H1 (cell line): ENCODE data around the gene ABLIM1.

Experiments
- ASH2L ChIP-seq: fragments of 200-600, 300-600 bp; sonication (generic); IDR thresholded peaks from one replicate; pipeline ENCODE4 v1.7.1; 2017; ENCODE audit warnings: low read length
- POLR2AphosphoS5 ChIP-seq: IDR thresholded peaks from 2 replicates; pipeline ENCODE4 v1.6.1; 2011; ENCODE audit warnings: low read depth, low read length
- TF ChIP-seq, protein P1 (sequence below), 3 experiments: IDR thresholded peaks; 1 replicate in 2 of 3; 2 replicates in 1 of 3; pipeline versions ENCODE4 v1.5.1 to v1.6.1; 2011; ENCODE audit warnings: low read length in 3 of 3, mild to moderate bottlenecking in 3 of 3, inconsistent platforms in 2 of 3, low read depth in 1 of 3, moderate library complexity in 1 of 3; ENCODE audit not compliant: insufficient read depth in 1 of 3; ENCODE audit errors: control extremely low read depth in 1 of 3

DNA sequence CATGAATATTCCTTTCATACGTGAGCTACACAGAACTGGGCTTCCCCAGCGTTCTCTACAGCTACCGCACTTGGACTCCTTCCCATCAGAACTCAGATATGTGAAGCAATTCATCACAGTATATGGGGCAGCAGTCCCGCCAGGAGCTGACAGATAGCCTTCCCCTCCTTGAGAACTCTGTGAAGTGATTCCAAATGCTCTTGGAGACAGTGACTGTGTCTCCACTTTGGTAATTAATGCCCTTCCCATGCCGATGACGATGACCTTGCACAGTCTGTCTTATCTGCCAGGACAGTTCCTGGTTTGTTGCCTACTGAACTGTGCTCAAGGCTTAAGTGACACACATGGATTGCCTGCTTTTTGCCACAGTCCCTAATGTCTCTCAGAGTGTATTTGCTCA is 178.8 kb downstream of the ABLIM1 start:
- TF ChIP-seq ASH2L: no peak
- no peak for TF ChIP-seq POLR2AphosphoS5
- TF ChIP-seq, protein P1, sequence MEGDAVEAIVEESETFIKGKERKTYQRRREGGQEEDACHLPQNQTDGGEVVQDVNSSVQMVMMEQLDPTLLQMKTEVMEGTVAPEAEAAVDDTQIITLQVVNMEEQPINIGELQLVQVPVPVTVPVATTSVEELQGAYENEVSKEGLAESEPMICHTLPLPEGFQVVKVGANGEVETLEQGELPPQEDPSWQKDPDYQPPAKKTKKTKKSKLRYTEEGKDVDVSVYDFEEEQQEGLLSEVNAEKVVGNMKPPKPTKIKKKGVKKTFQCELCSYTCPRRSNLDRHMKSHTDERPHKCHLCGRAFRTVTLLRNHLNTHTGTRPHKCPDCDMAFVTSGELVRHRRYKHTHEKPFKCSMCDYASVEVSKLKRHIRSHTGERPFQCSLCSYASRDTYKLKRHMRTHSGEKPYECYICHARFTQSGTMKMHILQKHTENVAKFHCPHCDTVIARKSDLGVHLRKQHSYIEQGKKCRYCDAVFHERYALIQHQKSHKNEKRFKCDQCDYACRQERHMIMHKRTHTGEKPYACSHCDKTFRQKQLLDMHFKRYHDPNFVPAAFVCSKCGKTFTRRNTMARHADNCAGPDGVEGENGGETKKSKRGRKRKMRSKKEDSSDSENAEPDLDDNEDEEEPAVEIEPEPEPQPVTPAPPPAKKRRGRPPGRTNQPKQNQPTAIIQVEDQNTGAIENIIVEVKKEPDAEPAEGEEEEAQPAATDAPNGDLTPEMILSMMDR (IDR thresholded peaks at IDR 0.05; ENCODE audit: control extremely low read depth in 1 of 3, insufficient read depth in 1 of 3, low read depth in 1 of 3, low read length in 3 of 3): no peak
